ENCODE results near the gene NT5C3A. TPM values are rescaled to one million over a fixed set of nuclear protein-coding genes. Genes with fewer than 3 reads are reported as not detected.
"Not testable (repeated sequence)": the region's sequence is repeated elsewhere in the genome, so short reads cannot be mapped to it uniquely, and the experiment has no call there.

NT5C3A gene
- total and polyA plus RNA-seq, 5 experiments from 2014 or later: 44.6 to 53.9 (median 52.2) TPM

GRCh38 chr7:32991975-32992700 lies 70.4 kb downstream of the NT5C3A start:
- H3K4me1 Mint-ChIP-seq: peaks cover 9 to 29% (median 21%) of the 10 kb centered on the region in 4 donors
- H3K27me3 Mint-ChIP-seq: peaks cover 13 to 44% (median 20%) of the 10 kb centered on the region in 5 donors
- POLR2A ChIA-PET: interaction anchor here (0.6 kb wide), 1 partner anchor 71 kb away, joined by 3 read pairs; no protein-coding TSS in a partner anchor
- peak overlapping the region in 8 of 10 donors; percentile 4 to 44 (median 22) for H3K4me3 Mint-ChIP-seq
- peak in 4 of 10 donors; percentile 8 to 26 (median 23) for DNase-seq
- H3K27ac Mint-ChIP-seq: peak overlapping the region in 2 of 10 donors; percentile 3 to 10
- H3K36me3 Mint-ChIP-seq, H3K9me3 Mint-ChIP-seq: not testable (repeated sequence)
- ATAC-seq: peak; percentile 47 to 61

DNA sequence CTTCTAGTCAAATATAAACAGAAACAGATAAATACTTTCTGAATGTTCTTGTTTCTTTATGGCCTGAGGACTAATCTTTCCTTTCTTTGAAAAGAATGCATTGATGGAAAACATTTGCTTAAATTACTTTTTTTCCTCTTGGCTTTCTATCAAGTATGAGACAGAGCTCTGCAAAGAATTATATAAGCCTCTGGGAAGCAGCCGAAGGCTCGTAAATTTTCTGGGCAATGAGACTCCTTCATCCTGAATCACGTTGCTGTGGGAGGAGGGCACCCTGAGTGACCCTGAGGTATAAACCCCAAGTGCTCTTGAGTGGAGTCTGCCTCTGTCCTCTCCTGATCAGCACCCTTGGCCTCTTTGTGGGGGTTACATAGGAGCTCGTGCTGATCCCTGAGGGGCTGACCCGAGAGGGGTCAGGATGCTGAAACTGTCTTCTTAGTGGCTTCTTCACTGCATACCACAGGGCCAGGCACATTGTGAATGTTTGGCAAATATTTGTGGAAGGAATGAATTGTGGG lies 71.4 kb downstream of the NT5C3A start:
- H3K36me3 Mint-ChIP-seq, POLR2A ChIA-PET, H3K9me3 Mint-ChIP-seq, H3K27ac Mint-ChIP-seq, DNase-seq, ATAC-seq: not testable (repeated sequence)
- Mint-ChIP-seq H3K4me1 (peaks cover 9 to 29% (median 21%) of the 10 kb centered on the region in 4 donors), H3K27me3 (peaks cover 13 to 46% (median 25%) of the 10 kb centered on the region in 5 donors), H3K4me3 (peak overlapping the region in 1 of 10 donors; percentile 26)

- DNase-seq (peak in 1 of 10 donors; percentile 6), ATAC-seq (peak in 1 of 2 donors; percentile 41)
- H3K9me3 Mint-ChIP-seq, POLR2A ChIA-PET, H3K36me3 Mint-ChIP-seq, H3K27ac Mint-ChIP-seq: not testable (repeated sequence)
- Mint-ChIP-seq H3K4me3 (peak overlapping the region in 3 of 10 donors; percentile 20 to 43 (median 28)), H3K27me3 (peaks cover 13 to 49% (median 15%) of the 10 kb centered on the region in 5 donors), H3K4me1 (peaks cover 9 to 27% (median 20%) of the 10 kb centered on the region in 4 donors)
Measured at GRCh38 chr7:32988148-32988547, 74.4 kb downstream of the NT5C3A start.

DNA sequence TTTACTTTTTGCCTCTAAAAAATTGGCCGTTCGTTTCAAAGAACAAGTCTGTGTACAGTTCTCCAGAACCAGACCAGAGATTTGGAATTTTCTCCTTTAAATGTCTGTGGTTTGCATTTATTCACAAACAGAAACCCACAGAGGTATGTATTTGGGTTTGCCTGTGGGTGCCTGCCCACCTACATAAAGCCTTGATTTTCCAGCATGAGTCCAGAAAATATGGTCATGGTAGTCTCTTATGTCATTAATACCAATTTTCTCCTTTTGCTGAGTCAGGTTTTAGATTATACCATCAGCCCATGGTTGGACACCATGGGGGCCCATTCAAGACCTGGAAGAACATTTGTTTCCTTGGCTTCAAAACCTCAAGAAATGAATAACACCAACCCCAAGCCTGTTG lies 82.7 kb downstream of the NT5C3A start:
- POLR2A ChIA-PET: not testable (repeated sequence)

GRCh38 chr7:32979246-32979645 lies 83.3 kb downstream of the NT5C3A start:
- ATAC-seq, H3K4me3 Mint-ChIP-seq, H3K9me3 Mint-ChIP-seq, POLR2A ChIA-PET, H3K27ac Mint-ChIP-seq, DNase-seq, H3K4me1 Mint-ChIP-seq, H3K36me3 Mint-ChIP-seq: not testable (repeated sequence)
- H3K27me3 Mint-ChIP-seq: peaks cover 6 to 29% (median 8%) of the 10 kb centered on the region in 5 donors

More for the DNA sequence above, 82.7 kb downstream of the NT5C3A start:
- peaks cover 7 to 36% (median 9%) of the 10 kb centered on the region in 5 donors for H3K27me3 Mint-ChIP-seq
- DNase-seq, H3K36me3 Mint-ChIP-seq, H3K4me1 Mint-ChIP-seq, H3K27ac Mint-ChIP-seq, H3K4me3 Mint-ChIP-seq, ATAC-seq, H3K9me3 Mint-ChIP-seq: not testable (repeated sequence)

GRCh38 chr7:32977159-32977558 lies 85.4 kb downstream of the NT5C3A start:
- H3K9me3 Mint-ChIP-seq, ATAC-seq, POLR2A ChIA-PET, H3K4me1 Mint-ChIP-seq, H3K36me3 Mint-ChIP-seq, H3K4me3 Mint-ChIP-seq, DNase-seq, H3K27ac Mint-ChIP-seq: not testable (repeated sequence)
- H3K27me3 Mint-ChIP-seq: peaks cover 5 to 28% (median 12%) of the 10 kb centered on the region in 5 donors

GRCh38 chr7:32971967-32972366 lies 90.6 kb downstream of the NT5C3A start:
- H3K4me1 Mint-ChIP-seq, DNase-seq, POLR2A ChIA-PET, H3K36me3 Mint-ChIP-seq, H3K27ac Mint-ChIP-seq, H3K9me3 Mint-ChIP-seq, ATAC-seq, H3K4me3 Mint-ChIP-seq: not testable (repeated sequence)
- H3K27me3 Mint-ChIP-seq: peaks cover 4 to 27% (median 10%) of the 10 kb centered on the region in 5 donors

- DNase-seq, H3K9me3 Mint-ChIP-seq, H3K36me3 Mint-ChIP-seq, POLR2A ChIA-PET, H3K4me1 Mint-ChIP-seq, ATAC-seq, H3K4me3 Mint-ChIP-seq, H3K27ac Mint-ChIP-seq: not testable (repeated sequence)
- peaks cover 5 to 34% (median 14%) of the 10 kb centered on the region in 5 donors for H3K27me3 Mint-ChIP-seq
Measured at GRCh38 chr7:32967268-32967582, 95.4 kb downstream of the NT5C3A start.

DNA sequence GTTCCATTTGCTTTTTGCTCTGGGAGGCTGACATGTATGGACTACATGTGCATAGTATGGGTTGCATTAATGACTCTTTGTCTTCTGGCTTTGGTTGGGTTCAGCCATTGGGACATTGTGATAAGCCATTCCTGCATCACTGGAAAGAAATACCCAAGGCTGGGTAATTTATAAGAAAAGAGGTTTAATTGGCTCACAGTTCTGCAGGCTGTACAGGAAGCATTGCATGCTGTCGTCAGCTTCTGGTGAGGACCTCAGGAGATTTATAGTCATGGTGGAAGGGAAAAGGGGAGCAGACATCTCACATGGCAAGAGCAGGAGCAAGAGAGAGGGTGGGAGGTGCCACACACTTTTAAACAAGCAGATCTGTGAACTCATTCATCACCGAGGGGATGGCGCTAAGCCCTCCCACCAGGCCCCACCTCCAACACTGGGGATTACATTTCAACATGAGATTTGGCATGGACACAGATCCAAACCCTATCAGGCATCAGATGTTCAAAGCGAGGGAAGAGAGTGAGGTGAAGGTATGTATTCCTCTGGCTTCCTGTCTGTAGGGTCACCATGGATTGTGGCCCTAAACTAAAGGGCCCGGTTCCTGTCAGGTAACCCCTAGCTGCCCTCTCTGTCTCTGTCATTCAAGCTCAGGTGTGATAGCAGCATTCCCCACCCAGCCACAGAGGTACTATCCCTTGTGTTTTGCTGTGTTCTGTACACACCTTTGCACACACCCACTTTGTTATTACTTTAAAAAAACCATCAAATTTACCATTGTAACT lies 95.9 kb downstream of the NT5C3A start:
- H3K4me3 Mint-ChIP-seq, DNase-seq, H3K4me1 Mint-ChIP-seq, H3K27ac Mint-ChIP-seq, POLR2A ChIA-PET, H3K9me3 Mint-ChIP-seq, ATAC-seq, H3K36me3 Mint-ChIP-seq: not testable (repeated sequence)
- peaks cover 5 to 32% (median 14%) of the 10 kb centered on the region in 5 donors for H3K27me3 Mint-ChIP-seq

DNA sequence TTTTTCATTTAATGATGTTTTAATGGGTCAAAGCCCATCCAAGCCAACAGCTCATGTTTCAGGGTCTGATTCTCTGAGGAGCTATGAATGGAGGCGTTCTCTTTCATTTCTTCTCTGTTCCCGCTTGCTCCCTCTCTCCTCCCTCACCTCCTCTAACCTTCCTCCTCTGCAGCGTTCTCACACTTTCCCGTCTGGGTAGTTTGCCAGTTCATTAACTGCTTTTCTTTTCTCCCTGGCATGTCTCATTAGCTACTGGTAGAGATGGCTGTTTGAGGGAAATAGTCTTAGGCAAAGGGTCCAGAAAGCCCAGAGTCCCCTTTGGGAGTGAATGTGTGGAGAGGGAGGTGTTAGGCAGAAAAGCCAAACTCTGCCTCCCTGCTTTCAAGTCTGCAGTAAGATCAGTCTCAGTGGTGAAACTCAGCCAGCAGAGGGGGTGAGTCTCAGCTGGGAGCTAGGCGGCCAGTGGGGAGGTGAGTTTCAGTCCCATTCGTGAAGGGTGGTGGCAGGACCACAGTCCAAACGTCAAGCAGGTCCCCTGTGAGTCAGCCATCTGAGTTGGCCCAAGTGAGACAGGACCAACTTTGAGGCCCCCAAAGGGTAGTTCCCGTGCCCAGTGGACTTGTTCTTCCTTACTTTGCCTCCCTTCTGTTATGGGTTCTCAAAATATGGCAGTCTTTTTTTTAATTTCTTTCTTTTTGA lies 98.0 kb downstream of the NT5C3A start:
- POLR2A ChIA-PET, H3K9me3 Mint-ChIP-seq, H3K36me3 Mint-ChIP-seq, H3K27ac Mint-ChIP-seq, H3K4me1 Mint-ChIP-seq, H3K4me3 Mint-ChIP-seq: not testable (repeated sequence)
- peak in 3 of 10 donors; percentile 12 to 31 (median 13) for DNase-seq
- peaks cover 11 to 43% (median 19%) of the 10 kb centered on the region in 5 donors for H3K27me3 Mint-ChIP-seq
- peak; percentile 81 to 86 for ATAC-seq
